PC-3 (cell line): Measurements from ENCODE around the gene CEP68. TPM values are rescaled to one million over a fixed set of nuclear protein-coding genes. Genes with fewer than 3 reads are reported as not detected.

Experiments used
- ATAC-seq: fragments of 200-7000 bp; cut with Tn5 transposase; 2 replicates; pipeline ENCODE4 v1.9.1; 2020; ENCODE audit warnings: mild to moderate bottlenecking, moderate library complexity
- BruUV-seq: library from RNA; stranded (reverse); fragments of 400-500 nt; replicated peaks from 2 replicates; lab custom pipeline; 2021; lab: Mats Ljungman, UMichigan
- CTCF ChIA-PET: fragments of 300-600 bp; sonication (Branson Sonifier 250); formaldehyde crosslinking; loops from one replicate; lab custom pipeline; 2022; ENCODE audit warnings: antibody characterized with exemption; lab: Charles Lee
- POLR2A ChIA-PET: fragments of 300-600 bp; sonication (Branson Sonifier 250); formaldehyde crosslinking; loops from one replicate; lab custom pipeline; 2022; ENCODE audit warnings: antibody characterized with exemption; ENCODE audit not compliant: unreplicated experiment; lab: Charles Lee
- DNase-seq: peaks from one replicate; pipeline ENCODE4 v3.0.0-alpha.2; 2015
- H2AFZ ChIP-seq: fragments of 300-600 bp; sonication (generic); 2 replicates; pipeline ENCODE4 v1.6.0; 2016; ENCODE audit warnings: antibody characterized with exemption, low read length
- H3F3A ChIP-seq: fragments of 300-600 bp; sonication (generic); one replicate; pipeline ENCODE4 v1.6.0; 2017; ENCODE audit warnings: antibody characterized with exemption, low read length, control low read depth, mild to moderate bottlenecking; ENCODE audit not compliant: unreplicated experiment
- H3K27ac ChIP-seq: fragments of 300-600 bp; sonication (generic); 2 replicates; pipeline ENCODE4 v1.5.1; 2016; ENCODE audit warnings: mild to moderate bottlenecking, low read length
- H3K27me3 ChIP-seq: fragments of 300-600 bp; sonication (generic); 2 replicates; pipeline ENCODE4 v1.6.1; 2016; ENCODE audit warnings: low read length, mixed read lengths
- H3K36me3 ChIP-seq: fragments of 300-600 bp; sonication (generic); 2 replicates; pipeline ENCODE4 v1.6.1; 2016; ENCODE audit warnings: low read depth, mixed run types, low read length, mixed read lengths
- H3K4me1 ChIP-seq: fragments of 300-600 bp; sonication (generic); 2 replicates; pipeline ENCODE4 v1.5.1; 2016; ENCODE audit warnings: low read length; ENCODE audit not compliant: insufficient read depth
- H3K4me2 ChIP-seq: fragments of 300-600 bp; sonication (generic); 2 replicates; pipeline ENCODE4 v1.6.0; 2016; ENCODE audit warnings: low read length
- H3K4me3 ChIP-seq: fragments of 300-600 bp; sonication (generic); 2 replicates; pipeline ENCODE4 v1.5.1; 2016; ENCODE audit warnings: mild to moderate bottlenecking, low read length, mixed read lengths
- H3K79me2 ChIP-seq: fragments of 300-600 bp; sonication (generic); 2 replicates; pipeline ENCODE4 v1.6.1; 2017; ENCODE audit warnings: low read length, mixed read lengths
- H3K9ac ChIP-seq: fragments of 300-600 bp; sonication (generic); 2 replicates; pipeline ENCODE4 v1.6.0; 2016; ENCODE audit warnings: mild to moderate bottlenecking, low read length
- H3K9me2 ChIP-seq: fragments of 300-600 bp; sonication (generic); replicated peaks from 2 replicates; pipeline ENCODE4 v1.6.1; 2016; ENCODE audit warnings: mixed run types, low read length, mixed read lengths
- H3K9me3 ChIP-seq: fragments of 300-600 bp; sonication (generic); 2 replicates; pipeline ENCODE4 v1.6.1; 2016; ENCODE audit warnings: low read length, mixed read lengths
- H4K20me1 ChIP-seq: fragments of 300-600 bp; sonication (generic); 2 replicates; pipeline ENCODE4 v1.6.1; 2016; ENCODE audit warnings: low read length, mixed read lengths
- EZH2 ChIP-seq: fragments of 300-600 bp; sonication (generic); IDR thresholded peaks from one replicate; pipeline ENCODE4 v1.6.1; 2017; ENCODE audit warnings: antibody characterized with exemption, mild to moderate bottlenecking, low read length; ENCODE audit not compliant: unreplicated experiment
- EZH2phosphoT487 ChIP-seq: fragments of 300-600 bp; sonication (generic); IDR thresholded peaks from 2 replicates; pipeline ENCODE4 v1.6.1; 2018; ENCODE audit warnings: mild to moderate bottlenecking, antibody characterized with exemption, low read length, borderline replicate concordance
- intact Hi-C: fragments of 100-400 bp; cut with micrococcal nuclease; formaldehyde crosslinking; loops from 2 replicates; pipeline ENCODE4 v1.9.0; 2023
- total RNA-seq: library from RNA; depleted of rRNA; stranded (reverse); fragments of >200 nt; gene quantifications from 2 replicates; pipeline ENCODE4 v1.2.3, GENCODE V29; 2014
- TF ChIP-seq, protein P1 (sequence below): fragments of 300-600 bp; sonication (generic); conservative IDR thresholded peaks from 2 replicates; pipeline ENCODE4 v1.5.1; 2017; ENCODE audit warnings: antibody characterized with exemption, low read depth, mild to moderate bottlenecking, low read length

The CEP68 gene
- total RNA-seq, 1 experiment from 2014 or later, result 3.4 TPM

DNA sequence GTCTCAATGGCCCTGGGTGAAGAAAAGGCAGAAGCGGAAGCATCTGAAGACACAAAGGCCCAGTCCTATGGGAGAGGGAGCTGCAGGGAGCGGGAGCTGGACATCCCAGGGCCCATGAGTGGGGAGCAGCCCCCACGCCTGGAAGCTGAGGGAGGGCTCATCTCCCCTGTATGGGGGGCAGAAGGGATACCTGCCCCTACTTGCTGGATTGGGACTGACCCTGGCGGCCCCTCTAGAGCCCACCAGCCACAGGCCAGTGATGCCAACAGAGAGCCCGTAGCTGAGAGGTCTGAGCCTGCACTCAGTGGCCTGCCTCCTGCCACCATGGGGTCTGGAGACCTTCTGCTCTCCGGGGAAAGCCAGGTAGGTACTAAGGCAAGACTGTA, 13.2 kb downstream of the CEP68 start:
- intact Hi-C loops, result loop anchor here (10.0 kb wide), 1 partner anchor 195 kb away; no protein-coding TSS in a partner anchor
- Histone ChIP-seq H3F3A (peaks cover 3% of the 10 kb centered on the region), H3K9me3 (no peaks in the 10 kb centered on the region), H4K20me1 (no peaks in the 10 kb centered on the region), H3K27ac (no peak overlapping the region), H3K27me3 (no peaks in the 10 kb centered on the region), H3K4me1 (peaks cover 42% of the 10 kb centered on the region), H3K36me3 (peaks cover 8% of the 10 kb centered on the region; the same call in 1 of the 2 replicates), H2AFZ (no peak overlapping the region), H3K79me2 (no peaks in the 10 kb centered on the region; the same call in 1 of the 2 replicates), H3K9me2 (no peaks in the 10 kb centered on the region), H3K9ac (no peak overlapping the region), H3K4me2 (no peak overlapping the region), H3K4me3 (no peak overlapping the region)
- BruUV-seq, result no TSS peak
- ChIA-PET CTCF (no interaction called here), POLR2A (no interaction called here)
- DNase-seq (no peak), ATAC-seq (no peak)
- TF ChIP-seq EZH2, result no peak
- no peak for TF ChIP-seq EZH2phosphoT487
- TF ChIP-seq, protein P1, sequence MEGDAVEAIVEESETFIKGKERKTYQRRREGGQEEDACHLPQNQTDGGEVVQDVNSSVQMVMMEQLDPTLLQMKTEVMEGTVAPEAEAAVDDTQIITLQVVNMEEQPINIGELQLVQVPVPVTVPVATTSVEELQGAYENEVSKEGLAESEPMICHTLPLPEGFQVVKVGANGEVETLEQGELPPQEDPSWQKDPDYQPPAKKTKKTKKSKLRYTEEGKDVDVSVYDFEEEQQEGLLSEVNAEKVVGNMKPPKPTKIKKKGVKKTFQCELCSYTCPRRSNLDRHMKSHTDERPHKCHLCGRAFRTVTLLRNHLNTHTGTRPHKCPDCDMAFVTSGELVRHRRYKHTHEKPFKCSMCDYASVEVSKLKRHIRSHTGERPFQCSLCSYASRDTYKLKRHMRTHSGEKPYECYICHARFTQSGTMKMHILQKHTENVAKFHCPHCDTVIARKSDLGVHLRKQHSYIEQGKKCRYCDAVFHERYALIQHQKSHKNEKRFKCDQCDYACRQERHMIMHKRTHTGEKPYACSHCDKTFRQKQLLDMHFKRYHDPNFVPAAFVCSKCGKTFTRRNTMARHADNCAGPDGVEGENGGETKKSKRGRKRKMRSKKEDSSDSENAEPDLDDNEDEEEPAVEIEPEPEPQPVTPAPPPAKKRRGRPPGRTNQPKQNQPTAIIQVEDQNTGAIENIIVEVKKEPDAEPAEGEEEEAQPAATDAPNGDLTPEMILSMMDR, result no peak

DNA sequence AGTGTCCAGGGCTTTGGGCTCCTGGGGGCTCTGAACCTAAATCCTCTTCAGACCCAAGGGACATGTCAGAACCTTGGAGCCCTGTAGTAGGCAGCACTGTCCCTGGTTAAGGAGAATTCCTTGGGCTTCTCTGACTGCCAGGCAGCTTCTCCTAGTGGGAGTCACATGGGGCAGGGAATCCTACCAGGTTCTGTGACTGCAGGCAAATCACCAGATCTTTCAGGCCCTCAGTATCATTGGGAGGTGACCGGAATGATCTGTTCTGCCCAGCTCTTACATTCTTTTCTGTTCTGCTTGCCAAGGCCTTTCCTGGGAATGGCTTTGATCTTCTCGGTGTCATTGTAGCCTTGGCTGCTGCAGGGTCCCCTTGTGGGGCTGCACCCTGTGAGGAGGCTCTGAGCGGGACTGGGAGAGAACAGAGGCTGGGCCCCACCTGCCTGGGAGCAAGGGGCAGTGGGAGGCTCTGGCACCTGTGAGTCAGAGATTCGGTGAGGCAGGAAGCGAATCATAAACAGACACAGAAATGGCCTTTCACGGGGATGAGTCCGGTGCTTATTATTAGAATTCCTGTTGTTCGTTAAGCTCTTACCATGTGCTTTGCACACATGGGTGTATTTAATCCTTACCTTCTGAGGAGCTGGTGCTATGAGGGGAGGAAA, 14.1 kb downstream of the CEP68 start:
- no TSS peak for BruUV-seq
- intact Hi-C loops, result no loop called here
- Histone ChIP-seq H4K20me1 (no peaks in the 10 kb centered on the region), H3K9me3 (no peaks in the 10 kb centered on the region), H3K27ac (peak overlapping the region; percentile 77), H3K9me2 (no peaks in the 10 kb centered on the region), H3K4me1 (peaks cover 33% of the 10 kb centered on the region), H2AFZ (peak overlapping the region; percentile 45), H3K27me3 (no peaks in the 10 kb centered on the region), H3K36me3 (peaks cover 12% of the 10 kb centered on the region; the same call in 1 of the 2 replicates), H3K9ac (peak overlapping the region; percentile 37), H3K4me3 (no peak overlapping the region), H3K4me2 (peak overlapping the region; percentile 52), H3F3A (peaks cover 1% of the 10 kb centered on the region), H3K79me2 (no peaks in the 10 kb centered on the region; the same call in 1 of the 2 replicates)
- no peak for TF ChIP-seq EZH2
- TF ChIP-seq, protein P1, result peak; percentile 33; the same call in 1 of the 2 replicates
- TF ChIP-seq EZH2phosphoT487, result no peak
- peak; percentile 60 for ATAC-seq
- DNase-seq, result peak; percentile 62
- POLR2A ChIA-PET, result interaction anchor here (0.5 to 0.6 kb wide), 3 partner anchors 14 to 160 kb away, joined by 4 to 11 read pairs (median 5); no protein-coding TSS in a partner anchor
- CTCF ChIA-PET, result interaction anchor here (0.5 to 1.0 kb wide), 2 partner anchors 56 to 122 kb away, joined by 3 read pairs; no protein-coding TSS in a partner anchor

DNA sequence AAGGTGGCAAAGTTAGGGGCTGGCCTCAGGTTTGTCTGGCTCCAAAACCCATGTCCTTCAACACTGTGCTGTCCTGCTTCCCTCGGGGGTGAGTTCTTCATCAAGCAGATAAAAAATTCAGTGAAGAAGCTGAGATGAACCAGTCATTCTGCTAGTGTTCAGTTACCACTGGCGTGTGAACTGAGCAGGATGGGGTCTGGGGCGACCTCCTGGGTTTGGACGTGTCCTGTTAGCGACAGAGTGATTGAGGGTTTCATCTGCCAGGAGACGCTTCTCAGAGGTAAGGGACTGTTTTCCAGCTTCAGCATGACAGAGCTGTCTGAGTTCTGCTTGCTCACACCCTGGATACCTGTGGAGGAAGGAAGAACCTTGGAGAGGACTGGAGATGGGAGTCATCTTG, 14.6 kb downstream of the CEP68 start:
- ChIA-PET POLR2A (interaction anchor here (0.6 kb wide), 2 partner anchors 14 to 129 kb away, joined by 4 to 5 read pairs; no protein-coding TSS in a partner anchor), CTCF (interaction anchor here (1.0 to 1.4 kb wide), 2 partner anchors 98 to 121 kb away, joined by 3 to 4 read pairs; no protein-coding TSS in a partner anchor)
- H3K4me2 ChIP-seq, result peak overlapping the region; percentile 52
- no peaks in the 10 kb centered on the region for H3F3A ChIP-seq
- H3K36me3 ChIP-seq, result peaks cover 12% of the 10 kb centered on the region; the same call in 1 of the 2 replicates
- no peaks in the 10 kb centered on the region for H3K9me3 ChIP-seq
- no peak for ATAC-seq
- TF ChIP-seq EZH2phosphoT487, result no peak
- no peak for TF ChIP-seq EZH2
- TF ChIP-seq, protein P1, result no peak
- intact Hi-C loops, result no loop called here
- H3K4me3 ChIP-seq, result no peak overlapping the region
- H3K4me1 ChIP-seq, result peaks cover 30% of the 10 kb centered on the region
- no peaks in the 10 kb centered on the region; the same call in 1 of the 2 replicates for H3K79me2 ChIP-seq
- peak overlapping the region; percentile 37 for H3K9ac ChIP-seq
- no peaks in the 10 kb centered on the region for H3K9me2 ChIP-seq
- no TSS peak for BruUV-seq
- H3K27me3 ChIP-seq, result no peaks in the 10 kb centered on the region
- no peaks in the 10 kb centered on the region for H4K20me1 ChIP-seq
- no peak for DNase-seq
- peak overlapping the region; percentile 45 for H2AFZ ChIP-seq
- H3K27ac ChIP-seq, result peak overlapping the region; percentile 77
